ENCODE measurements around the gene NPDC1.
"Not testable (repeated sequence)": the region's sequence is repeated elsewhere in the genome, so short reads cannot be mapped to it uniquely, and the experiment has no call there.

NPDC1 gene

GRCh38 chr9:137075275-137075775 is 29.3 kb upstream of the NPDC1 start:
- no peak for DNase-seq (ENCODE audit: low spot score)

GRCh38 chr9:137074657-137075274 is 28.8 kb upstream of the NPDC1 start:
- no peak for DNase-seq (ENCODE audit: low spot score)

GRCh38 chr9:137073992-137074399 is 28.0 kb upstream of the NPDC1 start:
- no peak for DNase-seq (ENCODE audit: low spot score)

- DNase-seq (ENCODE audit: low spot score) = no peak
These were observed 25.3 kb upstream of the NPDC1 start for GRCh38 chr9:137071282-137071681.

GRCh38 chr9:137070906-137071275 is 24.9 kb upstream of the NPDC1 start:
- peak; percentile 42 for DNase-seq (ENCODE audit: low spot score)

DNA sequence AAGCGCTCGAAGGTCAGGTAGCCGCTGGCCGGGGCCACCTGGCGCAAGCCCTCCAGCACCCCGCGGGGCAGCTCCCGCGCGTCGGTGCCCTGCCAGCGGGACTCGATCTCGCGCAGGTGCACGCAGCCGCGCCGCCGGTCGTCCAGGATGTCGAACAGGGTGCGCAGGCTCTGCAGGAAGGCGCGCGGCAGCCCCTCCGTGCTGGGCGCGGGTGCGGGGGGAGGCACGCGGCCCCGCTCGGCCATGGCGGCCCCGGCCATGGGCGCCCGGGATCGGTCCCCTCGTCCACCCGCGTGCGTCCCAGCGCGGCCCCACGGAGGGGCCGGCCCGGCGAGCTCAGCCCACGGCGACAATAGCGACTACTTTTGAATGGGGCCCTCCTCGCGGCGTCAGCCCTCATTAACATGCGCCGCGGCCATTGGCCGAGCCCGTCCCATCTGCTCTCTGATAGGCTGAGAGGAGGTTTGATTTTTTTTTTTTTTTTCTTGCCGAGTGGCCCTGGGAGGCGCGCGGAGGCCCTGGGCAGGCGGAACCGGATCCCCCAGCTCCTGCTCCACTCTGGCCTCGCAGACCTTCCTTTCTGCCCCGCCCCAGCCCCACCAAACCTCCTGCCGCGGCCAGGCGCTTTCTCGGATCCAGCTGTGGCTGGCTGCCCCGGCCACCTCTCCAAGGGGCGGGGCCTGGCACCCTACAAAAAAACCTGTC is 24.4 kb upstream of the NPDC1 start, which contains the start of gene SAPCD2:
SAPCD2 (minus strand) TSS at position 357 of the 705 bp plus-strand sequence; CDS start at position 260, 97 bp downstream.
- peak; percentile 86 for DNase-seq (ENCODE audit: low spot score)

GRCh38 chr9:137069508-137070091 is 23.6 kb upstream of the NPDC1 start:
- DNase-seq (ENCODE audit: low spot score) = no peak

- DNase-seq (ENCODE audit: low spot score) = no peak
These were observed 22.8 kb upstream of the NPDC1 start for GRCh38 chr9:137068539-137069507.

DNA sequence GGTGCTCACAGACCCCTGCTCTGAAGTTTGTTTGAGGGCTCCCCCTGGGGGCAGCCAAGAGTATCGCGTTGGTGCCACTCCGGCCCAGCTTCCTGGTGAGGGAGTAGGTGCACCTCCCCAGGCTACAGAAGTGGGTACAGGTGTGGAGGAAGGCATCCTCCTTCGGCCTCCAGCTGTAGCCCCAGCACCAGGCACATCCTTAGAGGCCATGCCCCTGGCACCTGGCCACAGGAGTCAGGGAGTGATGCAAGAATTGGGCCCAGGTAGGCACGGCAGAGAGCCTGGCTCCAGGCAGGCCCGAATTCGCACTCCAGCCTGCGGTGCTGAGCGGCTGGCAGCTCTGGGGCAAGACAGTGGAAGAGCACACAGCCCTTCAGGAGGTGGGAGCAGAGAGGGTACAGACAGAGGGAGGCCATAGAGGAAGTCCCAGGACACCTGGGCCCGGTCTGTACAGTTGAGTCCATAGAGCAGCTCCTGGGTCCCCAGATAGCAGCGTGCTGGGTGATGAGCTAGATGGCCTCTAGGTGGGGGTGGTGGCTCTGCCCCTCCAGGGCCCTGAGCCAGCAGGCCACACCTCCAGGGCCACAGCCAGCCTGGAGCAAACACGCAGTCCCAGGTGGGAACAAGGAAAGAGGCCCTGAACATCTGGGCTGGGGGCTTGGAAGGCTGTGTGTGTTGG is 22.0 kb upstream of the NPDC1 start:
- DNase-seq (ENCODE audit: low spot score) = peak; percentile 79

DNA sequence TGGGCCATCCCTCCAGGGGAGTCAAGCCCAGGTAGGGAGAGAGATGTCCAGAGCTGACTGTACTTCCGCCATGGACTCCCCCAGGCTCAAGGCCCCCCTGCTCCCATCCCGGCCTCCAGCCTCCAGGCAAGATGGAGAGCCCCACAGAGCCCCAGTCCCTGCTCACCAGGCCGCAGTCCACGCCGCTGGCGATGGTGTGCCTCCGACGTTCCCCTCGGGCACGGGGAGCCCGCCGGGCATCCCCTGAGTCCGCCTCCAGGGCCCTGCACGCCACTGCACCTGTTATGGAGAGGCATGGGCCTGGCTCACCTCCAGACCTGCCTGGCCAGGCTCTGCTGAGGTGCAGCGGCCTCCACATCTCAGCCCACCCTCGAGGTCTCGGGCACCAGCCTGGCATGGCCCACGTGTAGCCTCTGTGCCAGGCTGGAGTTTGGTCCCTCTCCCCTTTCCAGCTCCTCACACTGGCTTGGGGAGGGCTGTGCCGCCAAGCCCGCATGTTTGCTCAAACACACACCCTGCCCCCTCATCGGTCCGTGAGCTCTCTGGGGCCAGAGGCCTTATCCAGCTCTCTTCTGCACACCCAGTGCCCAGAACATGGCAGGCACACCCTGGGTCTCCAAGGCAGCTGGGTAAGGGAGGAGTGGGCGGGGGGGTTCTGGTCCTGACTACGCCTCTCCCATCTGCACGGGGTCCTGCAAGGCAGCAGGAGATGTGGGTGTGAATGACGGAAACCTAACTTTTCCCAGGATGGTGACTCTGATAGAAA is 20.3 kb upstream of the NPDC1 start:
- DNase-seq (ENCODE audit: low spot score) = no peak

GRCh38 chr9:137065336-137065967 is 19.5 kb upstream of the NPDC1 start:
- no peak for DNase-seq (ENCODE audit: low spot score)

DNA sequence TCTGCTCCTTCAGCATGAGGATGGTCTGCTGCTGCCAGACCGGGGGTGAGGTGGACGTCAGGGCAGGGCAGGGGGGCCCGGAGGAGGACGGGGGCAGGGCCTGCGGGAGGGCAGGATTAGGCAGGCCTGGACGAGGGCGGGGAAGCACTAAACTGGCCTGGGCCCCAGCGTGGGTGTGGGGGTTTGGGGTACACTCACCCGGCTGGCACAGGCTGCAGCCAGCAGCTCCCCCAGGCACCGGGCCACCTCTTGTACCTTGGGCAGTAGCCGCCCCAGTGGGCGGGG is 18.8 kb upstream of the NPDC1 start:
- no peak for DNase-seq (ENCODE audit: low spot score)

DNA sequence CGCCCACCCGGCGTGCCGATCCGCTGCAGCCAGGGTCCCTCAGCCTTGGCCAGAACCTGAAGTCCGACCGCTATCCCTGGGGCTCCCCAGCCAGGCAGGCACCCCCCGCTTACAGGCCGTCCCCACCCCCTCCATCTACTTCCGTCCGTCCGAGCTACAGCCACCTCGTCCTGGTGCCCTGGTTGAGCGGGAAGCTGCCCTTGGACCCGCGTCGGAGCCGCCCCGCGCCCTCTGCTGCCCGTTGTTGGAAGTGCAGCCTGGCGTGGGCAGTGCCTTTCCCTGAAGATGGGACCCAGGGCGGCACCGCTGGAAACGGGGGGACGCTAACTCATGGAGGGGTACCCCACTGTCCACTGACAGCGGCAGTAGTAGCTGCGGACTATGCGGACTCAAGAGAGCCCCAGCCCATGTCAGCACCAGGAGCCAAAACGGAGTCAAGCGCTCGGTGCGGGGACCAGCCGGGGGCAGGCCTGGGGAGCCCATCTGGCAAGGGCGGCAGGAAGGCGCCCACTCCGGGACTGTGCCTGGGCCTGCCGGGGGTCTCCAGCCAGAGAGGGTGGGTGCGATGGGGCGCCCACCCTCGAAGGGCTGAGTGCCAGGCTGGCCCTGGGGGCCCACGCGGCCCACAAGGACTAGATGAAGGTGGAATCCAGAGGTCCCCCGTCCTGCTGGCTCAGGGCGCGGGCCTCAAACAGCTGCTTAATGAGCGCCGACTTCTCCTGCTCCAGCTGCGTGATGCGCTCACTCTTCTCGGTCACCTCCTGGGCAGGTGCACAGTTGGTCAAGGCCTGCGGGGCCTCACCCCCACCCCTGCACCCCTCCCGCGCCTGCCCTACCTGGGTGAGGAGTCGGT is 18.3 kb upstream of the NPDC1 start:
- DNase-seq (ENCODE audit: low spot score) = peak; percentile 64

- no peak for DNase-seq (ENCODE audit: low spot score)
These were observed 17.5 kb upstream of the NPDC1 start for GRCh38 chr9:137063311-137064026.

- DNase-seq (ENCODE audit: low spot score) = not testable (repeated sequence)
These were observed 16.8 kb upstream of the NPDC1 start for GRCh38 chr9:137062798-137063197.

DNA sequence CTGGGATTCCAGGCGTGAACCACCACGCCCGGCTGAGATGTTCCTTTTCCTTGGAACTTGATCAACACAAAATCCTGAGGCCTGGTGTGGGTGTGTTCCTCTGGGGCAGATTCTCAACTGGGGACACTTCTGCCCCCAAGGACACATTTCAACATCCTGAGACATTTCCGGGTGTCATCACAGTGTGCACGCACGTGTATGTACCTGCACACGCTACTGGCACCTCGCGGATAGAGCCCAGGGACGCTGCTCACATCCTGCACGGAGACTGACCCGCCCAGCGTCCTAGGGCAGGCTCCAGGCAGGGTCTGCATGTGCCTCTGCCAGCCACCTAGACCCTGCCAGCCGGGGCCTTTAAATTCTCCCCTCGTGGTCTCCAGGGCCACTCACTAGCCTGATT is 16.4 kb upstream of the NPDC1 start:
- no peak for DNase-seq (ENCODE audit: low spot score)

GRCh38 chr9:137058521-137059234 is 12.7 kb upstream of the NPDC1 start:
- DNase-seq (ENCODE audit: low spot score) = no peak

DNA sequence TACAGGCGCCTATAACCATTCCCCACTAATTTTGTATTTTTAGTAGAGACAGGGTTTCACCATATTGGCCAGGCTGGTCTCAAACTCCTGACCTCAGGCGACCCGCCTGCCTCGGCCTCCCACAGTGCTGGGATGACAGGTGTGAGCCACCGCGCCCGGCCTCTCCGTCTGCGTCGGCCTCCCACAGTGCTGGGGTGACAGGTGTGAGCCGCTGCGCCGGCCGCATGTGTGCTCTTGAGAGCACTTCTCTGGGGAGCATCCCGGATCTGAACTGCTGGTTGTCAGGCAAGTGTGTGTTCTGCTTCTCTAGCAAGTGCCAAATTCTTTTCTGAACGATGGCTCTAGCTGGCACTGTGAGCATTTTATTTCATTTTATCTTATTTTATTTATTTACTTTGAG is 11.6 kb upstream of the NPDC1 start:
- no peak for DNase-seq (ENCODE audit: low spot score)
